ENCODE results near the gene IKZF1.

IKZF1 gene

GRCh38 chr7:50426280-50427045, 121.9 kb downstream of the IKZF1 start:
- WGBS (ENCODE audit: insufficient coverage) = 96% methylated on average over 4 of the region's 5 CpGs

GRCh38 chr7:50427518-50427917, 123.0 kb downstream of the IKZF1 start:
- ChIA-PET CTCF (interaction anchor here (0.8 to 7.0 kb wide), 3 partner anchors 10 to 215 kb away, joined by 3 to 47 read pairs (median 3); no protein-coding TSS in a partner anchor), POLR2A (interaction anchor here (0.7 kb wide), 1 partner anchor 38 kb away, joined by 3 read pairs; no protein-coding TSS in a partner anchor)
- H3K9me3 ChIP-seq (ENCODE audit: control extremely low read depth in 1 of 5, control insufficient read depth in 4 of 5, insufficient read depth in 2 of 5, low read depth in 1 of 5, low read length in 4 of 5) = peaks cover 0 to 1% (median 0%) of the 10 kb centered on the region in 5 experiments
- no peak overlapping the region for H3K4me3 ChIP-seq (ENCODE audit: control insufficient read depth in 1 of 7, extremely low read depth in 1 of 7, insufficient read depth in 4 of 7, low read depth in 2 of 7, low read length in 6 of 7)
- H3K4me1 ChIP-seq (ENCODE audit: control extremely low read depth in 1 of 4, control insufficient read depth in 4 of 4, insufficient read depth in 4 of 4, low read length in 3 of 4) = no peaks in the 10 kb centered on the region
- H3K36me3 ChIP-seq (ENCODE audit: control insufficient read depth in 4 of 4, insufficient read depth in 4 of 4, low read length in 3 of 4) = no peaks in the 10 kb centered on the region
- no peaks in the 10 kb centered on the region for H3K27me3 ChIP-seq (replicated peaks in 2 of 5; ENCODE audit: control insufficient read depth in 4 of 5, insufficient read depth in 5 of 5, low read length in 4 of 5)
- 100% methylated on average over 1 of the region's 2 CpGs for WGBS (ENCODE audit: insufficient coverage)
- H3K27ac ChIP-seq (ENCODE audit: insufficient read depth in 1 of 2, low read depth in 1 of 2, low read length in 2 of 2, poor library complexity in 1 of 2, severe bottlenecking in 2 of 2) = no peak overlapping the region
- DNase-seq = no peak

More at GRCh38 chr7:50426280-50427045, 121.9 kb downstream of the IKZF1 start:
- peaks cover 0 to 1% (median 0%) of the 10 kb centered on the region in 5 experiments for H3K9me3 ChIP-seq (ENCODE audit: control extremely low read depth in 1 of 5, control insufficient read depth in 4 of 5, insufficient read depth in 2 of 5, low read depth in 1 of 5, low read length in 4 of 5)
- DNase-seq = no peak
- ChIA-PET POLR2A (no interaction called here), CTCF (interaction anchor here (0.9 to 7.0 kb wide), 6 partner anchors 9 to 736 kb away, joined by 3 to 47 read pairs (median 4); no protein-coding TSS in a partner anchor)
- H3K4me3 ChIP-seq (ENCODE audit: control insufficient read depth in 1 of 7, extremely low read depth in 1 of 7, insufficient read depth in 4 of 7, low read depth in 2 of 7, low read length in 6 of 7) = no peak overlapping the region
- no peaks in the 10 kb centered on the region for H3K27me3 ChIP-seq (replicated peaks in 2 of 5; ENCODE audit: control insufficient read depth in 4 of 5, insufficient read depth in 5 of 5, low read length in 4 of 5)
- no peaks in the 10 kb centered on the region for H3K4me1 ChIP-seq (ENCODE audit: control extremely low read depth in 1 of 4, control insufficient read depth in 4 of 4, insufficient read depth in 4 of 4, low read length in 3 of 4)
- H3K27ac ChIP-seq (ENCODE audit: insufficient read depth in 1 of 2, low read depth in 1 of 2, low read length in 2 of 2, poor library complexity in 1 of 2, severe bottlenecking in 2 of 2) = no peak overlapping the region
- no peaks in the 10 kb centered on the region for H3K36me3 ChIP-seq (ENCODE audit: control insufficient read depth in 4 of 4, insufficient read depth in 4 of 4, low read length in 3 of 4)

- WGBS (ENCODE audit: insufficient coverage) = no CpG with 5 or more reads among the region's 3 CpGs
- CTCF ChIA-PET = interaction anchor here (1.2 to 7.0 kb wide), 3 partner anchors 8 to 251 kb away, joined by 3 to 47 read pairs (median 3); no protein-coding TSS in a partner anchor
Measured at GRCh38 chr7:50428911-50429310, 124.4 kb downstream of the IKZF1 start.

GRCh38 chr7:50431316-50431715, 126.8 kb downstream of the IKZF1 start:
- WGBS (ENCODE audit: insufficient coverage) = no CpG with 5 or more reads among the region's 2 CpGs
- ChIA-PET CTCF (interaction anchor here (2.9 to 7.0 kb wide), 2 partner anchors 10 to 14 kb away, joined by 13 to 47 read pairs; no protein-coding TSS in a partner anchor), POLR2A (no interaction called here)
- DNase-seq = no peak
- Histone ChIP-seq H3K4me3 (ENCODE audit: control insufficient read depth in 1 of 7, extremely low read depth in 1 of 7, insufficient read depth in 4 of 7, low read depth in 2 of 7, low read length in 6 of 7) (no peak overlapping the region), H3K9me3 (ENCODE audit: control extremely low read depth in 1 of 5, control insufficient read depth in 4 of 5, insufficient read depth in 2 of 5, low read depth in 1 of 5, low read length in 4 of 5) (peaks cover 0 to 1% (median 0%) of the 10 kb centered on the region in 5 experiments), H3K27ac (ENCODE audit: insufficient read depth in 1 of 2, low read depth in 1 of 2, low read length in 2 of 2, poor library complexity in 1 of 2, severe bottlenecking in 2 of 2) (no peak overlapping the region), H3K36me3 (ENCODE audit: control insufficient read depth in 4 of 4, insufficient read depth in 4 of 4, low read length in 3 of 4) (no peaks in the 10 kb centered on the region), H3K4me1 (ENCODE audit: control extremely low read depth in 1 of 4, control insufficient read depth in 4 of 4, insufficient read depth in 4 of 4, low read length in 3 of 4) (no peaks in the 10 kb centered on the region), H3K27me3 (replicated peaks in 2 of 5; ENCODE audit: control insufficient read depth in 4 of 5, insufficient read depth in 5 of 5, low read length in 4 of 5) (no peaks in the 10 kb centered on the region)

More at GRCh38 chr7:50428911-50429310, 124.4 kb downstream of the IKZF1 start:
- DNase-seq = no peak
- no peak overlapping the region for H3K4me3 ChIP-seq (ENCODE audit: control insufficient read depth in 1 of 7, extremely low read depth in 1 of 7, insufficient read depth in 4 of 7, low read depth in 2 of 7, low read length in 6 of 7)
- POLR2A ChIA-PET = no interaction called here
- no peak overlapping the region for H3K27ac ChIP-seq (ENCODE audit: insufficient read depth in 1 of 2, low read depth in 1 of 2, low read length in 2 of 2, poor library complexity in 1 of 2, severe bottlenecking in 2 of 2)
- H3K27me3 ChIP-seq (replicated peaks in 2 of 5; ENCODE audit: control insufficient read depth in 4 of 5, insufficient read depth in 5 of 5, low read length in 4 of 5) = no peaks in the 10 kb centered on the region
- H3K9me3 ChIP-seq (ENCODE audit: control extremely low read depth in 1 of 5, control insufficient read depth in 4 of 5, insufficient read depth in 2 of 5, low read depth in 1 of 5, low read length in 4 of 5) = peaks cover 0 to 1% (median 0%) of the 10 kb centered on the region in 5 experiments
- no peaks in the 10 kb centered on the region for H3K36me3 ChIP-seq (ENCODE audit: control insufficient read depth in 4 of 4, insufficient read depth in 4 of 4, low read length in 3 of 4)
- no peaks in the 10 kb centered on the region for H3K4me1 ChIP-seq (ENCODE audit: control extremely low read depth in 1 of 4, control insufficient read depth in 4 of 4, insufficient read depth in 4 of 4, low read length in 3 of 4)

GRCh38 chr7:50431722-50432305, 127.3 kb downstream of the IKZF1 start:
- Histone ChIP-seq H3K4me3 (ENCODE audit: control insufficient read depth in 1 of 7, extremely low read depth in 1 of 7, insufficient read depth in 4 of 7, low read depth in 2 of 7, low read length in 6 of 7) (no peak overlapping the region), H3K4me1 (ENCODE audit: control extremely low read depth in 1 of 4, control insufficient read depth in 4 of 4, insufficient read depth in 4 of 4, low read length in 3 of 4) (no peaks in the 10 kb centered on the region), H3K9me3 (ENCODE audit: control extremely low read depth in 1 of 5, control insufficient read depth in 4 of 5, insufficient read depth in 2 of 5, low read depth in 1 of 5, low read length in 4 of 5) (peaks cover 0 to 1% (median 0%) of the 10 kb centered on the region in 5 experiments), H3K27ac (ENCODE audit: insufficient read depth in 1 of 2, low read depth in 1 of 2, low read length in 2 of 2, poor library complexity in 1 of 2, severe bottlenecking in 2 of 2) (no peak overlapping the region), H3K36me3 (ENCODE audit: control insufficient read depth in 4 of 4, insufficient read depth in 4 of 4, low read length in 3 of 4) (peaks cover 0 to 1% (median 0%) of the 10 kb centered on the region in 4 experiments), H3K27me3 (replicated peaks in 2 of 5; ENCODE audit: control insufficient read depth in 4 of 5, insufficient read depth in 5 of 5, low read length in 4 of 5) (no peaks in the 10 kb centered on the region)
- ChIA-PET POLR2A (no interaction called here), CTCF (interaction anchor here (2.9 to 7.0 kb wide), 2 partner anchors 10 to 15 kb away, joined by 13 to 47 read pairs; no protein-coding TSS in a partner anchor)
- no CpG with 5 or more reads among the region's 4 CpGs for WGBS (ENCODE audit: insufficient coverage)
- no peak for DNase-seq

GRCh38 chr7:50436133-50436806, 131.8 kb downstream of the IKZF1 start:
- no peak for DNase-seq
- Histone ChIP-seq H3K27ac (ENCODE audit: insufficient read depth in 1 of 2, low read depth in 1 of 2, low read length in 2 of 2, poor library complexity in 1 of 2, severe bottlenecking in 2 of 2) (no peak overlapping the region), H3K4me1 (ENCODE audit: control extremely low read depth in 1 of 4, control insufficient read depth in 4 of 4, insufficient read depth in 4 of 4, low read length in 3 of 4) (no peaks in the 10 kb centered on the region), H3K9me3 (ENCODE audit: control extremely low read depth in 1 of 5, control insufficient read depth in 4 of 5, insufficient read depth in 2 of 5, low read depth in 1 of 5, low read length in 4 of 5) (peaks cover 0 to 9% (median 0%) of the 10 kb centered on the region in 5 experiments), H3K36me3 (ENCODE audit: control insufficient read depth in 4 of 4, insufficient read depth in 4 of 4, low read length in 3 of 4) (peaks cover 4 to 32% (median 21%) of the 10 kb centered on the region in 4 experiments), H3K27me3 (replicated peaks in 2 of 5; ENCODE audit: control insufficient read depth in 4 of 5, insufficient read depth in 5 of 5, low read length in 4 of 5) (no peaks in the 10 kb centered on the region), H3K4me3 (ENCODE audit: control insufficient read depth in 1 of 7, extremely low read depth in 1 of 7, insufficient read depth in 4 of 7, low read depth in 2 of 7, low read length in 6 of 7) (no peak overlapping the region)
- ChIA-PET CTCF (interaction anchor here (1.0 to 2.4 kb wide), 4 partner anchors 18 to 32 kb away, joined by 3 to 5 read pairs (median 4); no protein-coding TSS in a partner anchor), POLR2A (no interaction called here)
- 100% methylated on average over 1 of the region's 3 CpGs for WGBS (ENCODE audit: insufficient coverage)
